Kidney (tissue), 14 donors: ENCODE results near the gene FUS. TPM values are rescaled to one million over a fixed set of nuclear protein-coding genes. Genes with fewer than 3 reads are reported as not detected.

ENCODE experiments used
- DNase-seq, 5 donors: peaks; one replicate each; pipeline ENCODE4 v3.0.0-alpha.2; 2013 to 2020
- FAIRE-seq: peaks from 2 replicates; lab custom pipeline; 2012; peaks lifted over from hg19 to GRCh38; lab: Jason Lieb, UNC
- H3K27ac ChIP-seq, 2 donors: one replicate each; pipeline ENCODE4 v1.7.0; 2013; ENCODE audit warnings: low read depth in 2 of 2, low read length in 2 of 2, inconsistent platforms in 1 of 2
- H3K27me3 ChIP-seq: one replicate; pipeline ENCODE4 v1.7.1; 2013; ENCODE audit warnings: low read length, inconsistent platforms; ENCODE audit not compliant: control insufficient read depth, insufficient read depth
- H3K36me3 ChIP-seq, 3 donors: one replicate each; pipeline versions ENCODE4 v1.7.0 to v1.7.1; 2013; ENCODE audit warnings: low read length in 3 of 3, control low read depth in 1 of 3, inconsistent platforms in 1 of 3; ENCODE audit not compliant: insufficient read depth in 3 of 3, control insufficient read depth in 2 of 3
- H3K4me1 ChIP-seq, 3 donors: one replicate each; pipeline versions ENCODE4 v1.7.0 to v1.7.1; 2013; ENCODE audit warnings: low read length in 3 of 3, inconsistent platforms in 1 of 3, low read depth in 1 of 3; ENCODE audit not compliant: control insufficient read depth in 2 of 3, insufficient read depth in 2 of 3
- H3K4me3 ChIP-seq, 3 donors: one replicate each; pipeline versions ENCODE4 v1.7.0 to v1.8.1; 2013; ENCODE audit warnings: low read length in 3 of 3, control low read depth in 1 of 3, inconsistent platforms in 1 of 3
- H3K9ac ChIP-seq, 3 donors: one replicate each; pipeline versions ENCODE4 v1.7.0 to v1.7.1; 2013; ENCODE audit warnings: low read length in 3 of 3, control low read depth in 1 of 3, inconsistent platforms in 1 of 3
- H3K9me3 ChIP-seq, 3 donors: one replicate each; pipeline versions ENCODE4 v1.7.0 to v1.7.1; 2013; ENCODE audit warnings: low read length in 3 of 3, control low read depth in 1 of 3, inconsistent platforms in 1 of 3; ENCODE audit not compliant: control insufficient read depth in 2 of 3, insufficient read depth in 1 of 3
- intact Hi-C: fragments of 100-400 bp; cut with DNase I; formaldehyde crosslinking; loops from one replicate; pipeline ENCODE4 v1.11.1; 2022
- polyA plus RNA-seq: library from polyadenylated mRNA; stranded (reverse); fragments of 350-450 nt; fragmentation: Illumina TruSeq; extraction: RNeasy Lipid Tissue Mini Kit (QIAGEN cat#74804); gene quantifications from one replicate; pipeline ENCODE4 v1.2.3, GENCODE V29; 2014; ENCODE audit warnings: low read depth, low replicate concordance; ENCODE audit not compliant: insufficient read depth
- total RNA-seq: library from RNA; stranded (reverse); fragmentation: NEBNext Ultra II Directional; extraction: Animal tissue kit (Norgen Biotek cat#: 25700); gene quantifications from one replicate; pipeline ENCODE4 v1.2.1, GENCODE V29; 2021
- TF ChIP-seq, protein P1 (sequence below): IDR thresholded peaks from 3 replicates; pipeline ENCODE4 v1.5.1; 2012; ENCODE audit warnings: mild to moderate bottlenecking, moderate library complexity, borderline replicate concordance; ENCODE audit not compliant: insufficient read depth; ENCODE audit errors: extremely low read depth
- donor health status: control.
- donor health status: control.
- donor health status: control.
- donor health status: control.
- donor health status: control.
- donor health status: DM: yes; HTN: yes; CAD: no.
- donor health status: Normal renal cell carcinoma (clear cell type).

FUS gene
- total and polyA plus RNA-seq, 2 donors from 2014 or later, result 180 to 333 TPM

DNA sequence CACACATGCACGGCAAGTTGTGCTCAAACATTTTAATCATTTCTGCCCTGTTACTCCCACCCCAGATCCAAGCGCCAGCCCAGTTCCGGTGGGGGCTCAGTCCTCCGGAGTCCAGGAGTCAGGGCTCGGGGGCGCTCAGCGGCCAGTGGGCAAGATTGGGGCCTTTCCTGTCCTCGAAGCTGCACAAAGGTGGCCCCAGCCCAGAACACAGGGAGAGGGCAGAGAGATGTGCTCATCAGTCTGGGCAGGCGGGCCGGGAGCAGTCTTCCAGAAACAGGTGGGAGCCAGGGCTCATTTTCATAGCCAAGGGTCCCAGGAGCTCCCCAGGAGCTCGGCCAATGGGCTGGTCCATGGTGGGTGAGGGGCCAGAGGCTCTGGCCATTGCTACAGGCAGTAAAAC is 48.5 kb upstream of the FUS start:
- DNase-seq, result peak in 1 of 5 donors; percentile 44
- H3K27me3 ChIP-seq, result no peaks in the 10 kb centered on the region
- no peak overlapping the region for H3K4me3 ChIP-seq
- TF ChIP-seq, protein P1, sequence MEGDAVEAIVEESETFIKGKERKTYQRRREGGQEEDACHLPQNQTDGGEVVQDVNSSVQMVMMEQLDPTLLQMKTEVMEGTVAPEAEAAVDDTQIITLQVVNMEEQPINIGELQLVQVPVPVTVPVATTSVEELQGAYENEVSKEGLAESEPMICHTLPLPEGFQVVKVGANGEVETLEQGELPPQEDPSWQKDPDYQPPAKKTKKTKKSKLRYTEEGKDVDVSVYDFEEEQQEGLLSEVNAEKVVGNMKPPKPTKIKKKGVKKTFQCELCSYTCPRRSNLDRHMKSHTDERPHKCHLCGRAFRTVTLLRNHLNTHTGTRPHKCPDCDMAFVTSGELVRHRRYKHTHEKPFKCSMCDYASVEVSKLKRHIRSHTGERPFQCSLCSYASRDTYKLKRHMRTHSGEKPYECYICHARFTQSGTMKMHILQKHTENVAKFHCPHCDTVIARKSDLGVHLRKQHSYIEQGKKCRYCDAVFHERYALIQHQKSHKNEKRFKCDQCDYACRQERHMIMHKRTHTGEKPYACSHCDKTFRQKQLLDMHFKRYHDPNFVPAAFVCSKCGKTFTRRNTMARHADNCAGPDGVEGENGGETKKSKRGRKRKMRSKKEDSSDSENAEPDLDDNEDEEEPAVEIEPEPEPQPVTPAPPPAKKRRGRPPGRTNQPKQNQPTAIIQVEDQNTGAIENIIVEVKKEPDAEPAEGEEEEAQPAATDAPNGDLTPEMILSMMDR, result no peak
- H3K36me3 ChIP-seq, result peaks cover 3 to 35% (median 8%) of the 10 kb centered on the region in 3 donors
- H3K4me1 ChIP-seq, result peaks cover 0 to 47% (median 21%) of the 10 kb centered on the region in 3 donors
- intact Hi-C loops, result no loop called here
- no peak for FAIRE-seq
- H3K27ac ChIP-seq, result peak overlapping the region; percentile 85 to 90
- H3K9ac ChIP-seq, result peak overlapping the region in 1 of 3 donors; percentile 46
- H3K9me3 ChIP-seq, result no peaks in the 10 kb centered on the region

DNA sequence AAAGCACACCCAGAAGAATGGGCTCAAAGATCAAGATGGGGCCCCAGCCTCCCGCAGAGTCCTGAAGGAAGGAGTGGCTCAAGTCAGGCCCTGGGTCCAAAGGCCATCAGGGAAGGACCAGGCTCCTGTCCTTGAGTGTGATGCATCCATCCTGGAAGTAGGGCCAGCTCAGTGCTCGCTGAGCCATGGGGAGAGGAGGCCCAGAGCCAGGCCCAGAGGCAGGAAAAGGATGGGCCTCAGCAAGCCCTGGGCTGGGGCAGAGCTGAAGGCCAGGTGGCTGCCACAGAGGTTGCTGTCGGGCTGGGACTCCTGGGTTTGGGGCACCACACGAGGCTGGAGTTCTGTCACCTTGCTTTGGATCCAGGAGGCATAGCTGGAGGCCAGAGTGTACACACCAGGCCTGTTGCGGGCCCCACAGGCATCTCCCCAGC is 48.1 kb upstream of the FUS start:
- TF ChIP-seq, protein P1, result no peak
- Histone ChIP-seq H3K9ac (no peak overlapping the region), H3K36me3 (peaks cover 3 to 34% (median 8%) of the 10 kb centered on the region in 3 donors), H3K27ac (peak overlapping the region; percentile 37 to 90), H3K27me3 (no peaks in the 10 kb centered on the region), H3K4me3 (no peak overlapping the region), H3K9me3 (no peaks in the 10 kb centered on the region), H3K4me1 (peaks cover 0 to 47% (median 21%) of the 10 kb centered on the region in 3 donors)
- FAIRE-seq, result no peak
- DNase-seq, result peak in 2 of 5 donors; percentile 48 to 73
- intact Hi-C loops, result no loop called here

DNA sequence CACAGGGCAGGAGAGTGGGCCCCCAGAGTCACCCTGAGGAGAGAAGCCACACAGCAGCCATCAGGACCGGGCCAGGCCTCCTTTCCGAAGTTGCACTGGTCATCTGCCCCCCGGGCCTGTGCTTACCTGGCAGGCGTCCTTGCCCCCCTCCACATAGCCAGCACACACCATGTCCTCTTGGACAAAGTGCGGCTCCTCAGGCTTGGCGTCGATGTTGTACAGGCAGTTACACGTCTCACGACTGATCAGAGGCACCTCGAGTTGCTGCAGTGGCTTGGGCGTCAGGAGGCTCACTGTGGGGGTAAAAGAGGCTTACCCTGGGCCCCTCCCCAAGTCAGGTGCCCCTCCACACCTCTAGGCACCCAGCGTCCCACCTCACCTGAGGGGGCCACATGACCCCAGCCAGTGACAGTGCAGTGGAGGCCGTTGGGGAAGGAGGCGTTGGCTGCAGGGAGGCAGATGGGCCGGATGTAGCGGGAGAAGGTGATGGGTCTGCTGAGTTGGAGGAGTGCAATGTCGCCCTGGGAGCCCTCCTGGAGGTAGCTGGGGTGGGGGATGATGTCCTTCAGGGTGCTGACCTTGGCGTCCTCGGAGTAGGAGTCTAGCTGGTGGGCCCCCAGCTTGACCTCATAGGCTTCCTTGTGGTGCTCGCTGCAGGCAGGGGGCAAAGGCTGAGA is 47.5 kb upstream of the FUS start:
- H3K27ac ChIP-seq, result peak overlapping the region; percentile 37 to 63
- peak in 1 of 5 donors; percentile 45 for DNase-seq
- no peak overlapping the region for H3K9ac ChIP-seq
- H3K36me3 ChIP-seq, result peaks cover 3 to 29% (median 8%) of the 10 kb centered on the region in 3 donors
- H3K27me3 ChIP-seq, result no peaks in the 10 kb centered on the region
- TF ChIP-seq, protein P1, result no peak
- no peaks in the 10 kb centered on the region for H3K9me3 ChIP-seq
- no peak for FAIRE-seq
- peaks cover 0 to 46% (median 21%) of the 10 kb centered on the region in 3 donors for H3K4me1 ChIP-seq
- H3K4me3 ChIP-seq, result no peak overlapping the region
- intact Hi-C loops, result no loop called here
